ENCODE measurements around the gene B3GAT1. TPM values are rescaled to one million over a fixed set of nuclear protein-coding genes. Genes with fewer than 3 reads are reported as not detected.

The B3GAT1 gene
- total RNA-seq, 1 donor from 2014 or later: 1.9 TPM

DNA sequence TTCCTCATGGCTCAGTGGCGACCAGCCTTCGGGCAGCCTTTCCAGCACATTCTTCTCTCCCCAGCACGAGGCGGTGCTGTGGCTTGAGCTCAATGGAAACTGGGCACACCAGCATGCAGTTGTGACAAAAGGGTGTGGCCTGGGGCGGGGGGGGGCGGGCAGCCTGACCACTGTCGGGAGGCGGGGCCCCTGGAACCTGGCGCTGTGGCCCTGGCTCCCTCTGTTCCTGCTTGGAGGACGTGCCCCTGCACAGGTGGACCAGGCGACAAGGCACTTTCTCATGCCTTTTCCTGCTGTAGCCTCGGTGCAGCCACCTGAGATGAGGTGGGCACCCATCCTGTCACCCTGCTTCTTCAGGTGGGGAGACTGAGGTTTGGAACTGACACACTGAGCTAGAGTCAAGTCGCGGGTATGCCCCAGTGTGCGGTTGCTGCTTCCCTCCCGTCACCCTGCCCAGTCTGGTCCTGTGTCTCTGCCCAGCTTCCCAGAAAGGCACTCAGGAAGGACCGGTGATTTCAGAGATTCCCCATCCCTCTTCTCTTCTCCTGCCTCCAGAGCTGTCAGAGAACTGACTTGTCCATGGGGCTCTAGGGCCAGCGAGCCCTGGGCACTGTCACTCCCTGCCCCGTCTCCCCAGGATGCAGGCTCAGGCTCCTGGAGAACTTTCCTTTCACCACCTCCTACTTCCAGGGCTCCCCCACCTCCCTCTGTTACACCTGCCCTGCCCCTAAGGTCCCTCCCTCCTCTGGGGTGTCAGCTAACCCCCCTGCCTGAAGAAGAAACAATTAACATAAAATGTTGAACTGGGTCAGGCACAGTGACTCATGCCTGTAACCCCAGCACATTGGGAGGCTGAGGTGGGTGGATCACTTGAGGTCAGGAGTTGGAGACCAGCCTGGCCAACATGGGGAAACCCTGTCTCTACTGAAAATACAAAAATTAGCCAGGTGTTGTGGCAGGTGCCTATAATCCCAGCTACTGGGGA is 9.9 kb downstream of the B3GAT1 start:
- Histone ChIP-seq H3K9ac (ENCODE audit: low read length) (no peak overlapping the region), H2AFZ (ENCODE audit: low read depth, low read length) (no peak overlapping the region), H3K27ac (ENCODE audit: low read depth, low read length) (no peak overlapping the region), H3K4me1 (ENCODE audit: insufficient read depth, low read length) (no peaks in the 10 kb centered on the region), H3K27me3 (ENCODE audit: insufficient read depth, low read length) (no peaks in the 10 kb centered on the region), H3K9me3 (ENCODE audit: insufficient read depth, low read depth, low read length) (no peaks in the 10 kb centered on the region), H3K36me3 (ENCODE audit: insufficient read depth, low read length) (no peaks in the 10 kb centered on the region), H3K4me2 (ENCODE audit: low read length) (no peak overlapping the region), H4K20me1 (ENCODE audit: insufficient read depth, low read length) (no peaks in the 10 kb centered on the region), H3K4me3 (ENCODE audit: insufficient read depth, low read depth, low read length) (no peak overlapping the region), H3K79me2 (ENCODE audit: insufficient read depth, low read length) (no peaks in the 10 kb centered on the region)
- no peak for DNase-seq (ENCODE audit: low read depth)
- peaks cover 18% of the 10 kb centered on the region for H3K27me3 Mint-ChIP-seq (ENCODE audit: low read depth, unreplicated experiment)
- peaks cover 4% of the 10 kb centered on the region for H3K9me3 Mint-ChIP-seq (ENCODE audit: unreplicated experiment)
- H3K36me3 Mint-ChIP-seq (ENCODE audit: low read depth, unreplicated experiment): no peaks in the 10 kb centered on the region
- no peak overlapping the region for H3K4me3 Mint-ChIP-seq (ENCODE audit: unreplicated experiment)
- H3K4me1 Mint-ChIP-seq (ENCODE audit: low read depth, unreplicated experiment): peaks cover 6% of the 10 kb centered on the region
- TF ChIP-seq, protein P1, sequence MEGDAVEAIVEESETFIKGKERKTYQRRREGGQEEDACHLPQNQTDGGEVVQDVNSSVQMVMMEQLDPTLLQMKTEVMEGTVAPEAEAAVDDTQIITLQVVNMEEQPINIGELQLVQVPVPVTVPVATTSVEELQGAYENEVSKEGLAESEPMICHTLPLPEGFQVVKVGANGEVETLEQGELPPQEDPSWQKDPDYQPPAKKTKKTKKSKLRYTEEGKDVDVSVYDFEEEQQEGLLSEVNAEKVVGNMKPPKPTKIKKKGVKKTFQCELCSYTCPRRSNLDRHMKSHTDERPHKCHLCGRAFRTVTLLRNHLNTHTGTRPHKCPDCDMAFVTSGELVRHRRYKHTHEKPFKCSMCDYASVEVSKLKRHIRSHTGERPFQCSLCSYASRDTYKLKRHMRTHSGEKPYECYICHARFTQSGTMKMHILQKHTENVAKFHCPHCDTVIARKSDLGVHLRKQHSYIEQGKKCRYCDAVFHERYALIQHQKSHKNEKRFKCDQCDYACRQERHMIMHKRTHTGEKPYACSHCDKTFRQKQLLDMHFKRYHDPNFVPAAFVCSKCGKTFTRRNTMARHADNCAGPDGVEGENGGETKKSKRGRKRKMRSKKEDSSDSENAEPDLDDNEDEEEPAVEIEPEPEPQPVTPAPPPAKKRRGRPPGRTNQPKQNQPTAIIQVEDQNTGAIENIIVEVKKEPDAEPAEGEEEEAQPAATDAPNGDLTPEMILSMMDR (IDR thresholded peaks at IDR 0.05; ENCODE audit: insufficient read depth, low read depth, low read length): no peak
- TF ChIP-seq EZH2 (IDR thresholded peaks at IDR 0.05; ENCODE audit: insufficient read depth, low read length): no peak
- FAIRE-seq: no peak
- no peak overlapping the region for H3K27ac Mint-ChIP-seq (ENCODE audit: unreplicated experiment)

DNA sequence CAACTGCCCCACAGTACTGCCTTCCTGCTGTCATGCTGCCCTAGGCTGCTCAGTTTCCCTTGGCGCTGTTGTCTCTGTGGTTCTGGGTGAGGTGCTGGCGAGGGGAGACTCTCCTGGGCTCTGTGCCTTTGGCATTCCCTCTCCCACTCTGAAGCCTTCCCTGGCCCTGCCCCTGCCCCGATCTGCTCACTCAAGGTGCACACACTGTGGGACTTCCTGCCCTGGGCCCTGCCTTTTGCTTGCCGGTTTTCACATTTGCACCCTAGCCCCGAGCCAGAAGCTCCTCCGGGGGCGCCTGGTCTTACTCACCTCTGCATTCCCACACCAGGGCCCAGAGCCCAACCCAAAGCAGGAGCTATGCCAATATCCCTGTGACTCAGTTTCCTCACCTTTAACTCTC is 12.0 kb downstream of the B3GAT1 start:
- Histone ChIP-seq H3K27me3 (ENCODE audit: insufficient read depth, low read length) (no peaks in the 10 kb centered on the region), H3K27ac (ENCODE audit: low read depth, low read length) (no peak overlapping the region), H4K20me1 (ENCODE audit: insufficient read depth, low read length) (no peaks in the 10 kb centered on the region), H3K4me1 (ENCODE audit: insufficient read depth, low read length) (no peaks in the 10 kb centered on the region), H3K4me2 (ENCODE audit: low read length) (no peak overlapping the region), H2AFZ (ENCODE audit: low read depth, low read length) (no peak overlapping the region), H3K9ac (ENCODE audit: low read length) (no peak overlapping the region), H3K79me2 (ENCODE audit: insufficient read depth, low read length) (no peaks in the 10 kb centered on the region), H3K4me3 (ENCODE audit: insufficient read depth, low read depth, low read length) (no peak overlapping the region), H3K36me3 (ENCODE audit: insufficient read depth, low read length) (no peaks in the 10 kb centered on the region), H3K9me3 (ENCODE audit: insufficient read depth, low read depth, low read length) (no peaks in the 10 kb centered on the region)
- H3K4me3 Mint-ChIP-seq (ENCODE audit: unreplicated experiment): no peak overlapping the region
- H3K9me3 Mint-ChIP-seq (ENCODE audit: unreplicated experiment): peaks cover 4% of the 10 kb centered on the region
- FAIRE-seq (no peak), DNase-seq (ENCODE audit: low read depth) (no peak)
- no peaks in the 10 kb centered on the region for H3K36me3 Mint-ChIP-seq (ENCODE audit: low read depth, unreplicated experiment)
- no peak overlapping the region for H3K27ac Mint-ChIP-seq (ENCODE audit: unreplicated experiment)
- H3K4me1 Mint-ChIP-seq (ENCODE audit: low read depth, unreplicated experiment): peaks cover 6% of the 10 kb centered on the region
- H3K27me3 Mint-ChIP-seq (ENCODE audit: low read depth, unreplicated experiment): peaks cover 20% of the 10 kb centered on the region
- TF ChIP-seq, protein P1 (IDR thresholded peaks at IDR 0.05; ENCODE audit: insufficient read depth, low read depth, low read length): no peak
- TF ChIP-seq EZH2 (IDR thresholded peaks at IDR 0.05; ENCODE audit: insufficient read depth, low read length): no peak

DNA sequence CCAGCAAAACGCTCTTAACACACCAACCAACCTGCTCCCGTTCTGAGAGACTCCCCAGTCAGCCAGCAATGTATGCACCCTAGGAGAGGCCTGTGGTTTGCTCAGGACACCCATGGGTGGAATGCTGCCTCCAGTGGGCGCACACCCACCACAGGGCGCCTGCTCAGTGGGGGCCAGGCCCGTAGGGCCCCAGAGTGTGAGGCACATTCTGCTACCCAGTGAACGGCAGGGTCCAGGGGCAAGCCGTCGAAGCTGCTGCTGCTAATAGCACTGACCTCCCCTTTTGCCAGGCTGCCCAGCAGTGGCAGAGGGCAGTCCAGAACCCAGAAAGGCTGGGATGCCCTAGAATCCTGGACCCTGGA is 12.8 kb downstream of the B3GAT1 start:
- Mint-ChIP-seq H3K9me3 (ENCODE audit: unreplicated experiment) (peaks cover 4% of the 10 kb centered on the region), H3K36me3 (ENCODE audit: low read depth, unreplicated experiment) (no peaks in the 10 kb centered on the region), H3K27ac (ENCODE audit: unreplicated experiment) (no peak overlapping the region), H3K4me3 (ENCODE audit: unreplicated experiment) (no peak overlapping the region), H3K27me3 (ENCODE audit: low read depth, unreplicated experiment) (peaks cover 26% of the 10 kb centered on the region), H3K4me1 (ENCODE audit: low read depth, unreplicated experiment) (peaks cover 6% of the 10 kb centered on the region)
- Histone ChIP-seq H3K4me3 (ENCODE audit: insufficient read depth, low read depth, low read length) (no peak overlapping the region), H3K79me2 (ENCODE audit: insufficient read depth, low read length) (no peaks in the 10 kb centered on the region), H3K4me1 (ENCODE audit: insufficient read depth, low read length) (no peaks in the 10 kb centered on the region), H3K9ac (ENCODE audit: low read length) (no peak overlapping the region), H3K4me2 (ENCODE audit: low read length) (no peak overlapping the region), H4K20me1 (ENCODE audit: insufficient read depth, low read length) (no peaks in the 10 kb centered on the region), H3K9me3 (ENCODE audit: insufficient read depth, low read depth, low read length) (no peaks in the 10 kb centered on the region), H3K36me3 (ENCODE audit: insufficient read depth, low read length) (no peaks in the 10 kb centered on the region), H3K27me3 (ENCODE audit: insufficient read depth, low read length) (no peaks in the 10 kb centered on the region), H2AFZ (ENCODE audit: low read depth, low read length) (no peak overlapping the region), H3K27ac (ENCODE audit: low read depth, low read length) (no peak overlapping the region)
- TF ChIP-seq, protein P1 (IDR thresholded peaks at IDR 0.05; ENCODE audit: insufficient read depth, low read depth, low read length): no peak
- no peak for TF ChIP-seq EZH2 (IDR thresholded peaks at IDR 0.05; ENCODE audit: insufficient read depth, low read length)
- no peak for DNase-seq (ENCODE audit: low read depth)
- FAIRE-seq: no peak
